SU-DHL-6 (cell line): ENCODE results near the gene IRAK2.
"Not testable (repeated sequence)": the region's sequence is repeated elsewhere in the genome, so short reads cannot be mapped to it uniquely, and the experiment has no call there.

Experiments used
- H2AFZ ChIP-seq: fragments of 200-600 bp; sonication (generic); 2 replicates; pipeline ENCODE4 v1.6.1; 2014; ENCODE audit warnings: low read depth, mild to moderate bottlenecking, moderate library complexity, mixed read lengths, antibody characterized with exemption, low read length; ENCODE audit not compliant: severe bottlenecking
- H3F3A ChIP-seq: fragments of 200-600 bp; shearing (Covaris generic); 2 replicates; pipeline ENCODE4 v1.6.0; 2016; ENCODE audit warnings: antibody characterized with exemption, mild to moderate bottlenecking; ENCODE audit not compliant: insufficient read depth
- H3K27ac ChIP-seq: fragments of 200-600 bp; sonication (generic); 2 replicates; pipeline ENCODE4 v1.5.1; 2016; ENCODE audit warnings: low read depth, mild to moderate bottlenecking, low read length, moderate library complexity, mixed read lengths
- H3K27me3 ChIP-seq: fragments of 200-600 bp; sonication (generic), shearing (Covaris generic); 2 replicates; pipeline ENCODE4 v1.6.0; 2014; ENCODE audit warnings: mild to moderate bottlenecking, low read length
- H3K36me3 ChIP-seq: fragments of 200-600 bp; sonication (generic); 2 replicates; pipeline ENCODE4 v1.6.1; 2014; ENCODE audit warnings: mild to moderate bottlenecking, low read length, mixed read lengths
- H3K4me2 ChIP-seq: fragments of 300-600, 200-600 bp; shearing (Covaris generic), sonication (generic); 2 replicates; pipeline ENCODE4 v1.6.0; 2014; ENCODE audit warnings: low read length, low read depth, mild to moderate bottlenecking; ENCODE audit not compliant: poor library complexity, severe bottlenecking
- H3K4me3 ChIP-seq: fragments of 200-600 bp; sonication (generic); 2 replicates; pipeline ENCODE4 v1.5.1; 2014; ENCODE audit warnings: antibody characterized with exemption, low read length, mild to moderate bottlenecking, mixed read lengths; ENCODE audit not compliant: insufficient read depth, poor library complexity, severe bottlenecking
- H3K79me2 ChIP-seq: fragments of 200-600 bp; sonication (generic); 2 replicates; pipeline ENCODE4 v1.6.1; 2014; ENCODE audit warnings: mild to moderate bottlenecking, low read length, moderate library complexity; ENCODE audit not compliant: insufficient read depth
- H3K9ac ChIP-seq: fragments of 200-600 bp; sonication (generic); 2 replicates; pipeline ENCODE4 v1.7.0; 2014; ENCODE audit warnings: mild to moderate bottlenecking, low read length
- H3K9me2 ChIP-seq: fragments of 200-600 bp; sonication (generic); replicated peaks from 2 replicates; pipeline ENCODE4 v1.6.1; 2014; ENCODE audit warnings: low read length; ENCODE audit not compliant: insufficient read depth
- H3K9me3 ChIP-seq: fragments of 200-600 bp; sonication (generic); 2 replicates; pipeline ENCODE4 v1.6.1; 2014; ENCODE audit warnings: low read length, mixed read lengths; ENCODE audit not compliant: insufficient read depth
- H4K20me1 ChIP-seq: fragments of 200-600 bp; sonication (generic); 2 replicates; pipeline ENCODE4 v1.6.1; 2014; ENCODE audit warnings: low read depth, mild to moderate bottlenecking, antibody characterized with exemption, low read length, moderate library complexity, mixed read lengths
- CTCF ChIP-seq: fragments of 200-600 bp; sonication (generic); IDR thresholded peaks from one replicate; pipeline ENCODE4 v1.5.1; 2017; ENCODE audit warnings: antibody characterized with exemption, mild to moderate bottlenecking, low read length, moderate library complexity; ENCODE audit not compliant: insufficient read depth, poor library complexity, severe bottlenecking
- EZH2phosphoT487 ChIP-seq: fragments of 200-600 bp; sonication (generic), shearing (Covaris generic); conservative IDR thresholded peaks from 2 replicates; pipeline ENCODE4 v1.6.1; 2018; ENCODE audit warnings: mild to moderate bottlenecking, antibody characterized with exemption, low read length, moderate library complexity, mixed read lengths

The IRAK2 gene

GRCh38 chr3:10265833-10266232 lies 101.1 kb downstream of the IRAK2 start:
- peaks cover 90% of the 10 kb centered on the region for H3K79me2 ChIP-seq
- peaks cover 3% of the 10 kb centered on the region; the same call in 1 of the 2 replicates for H4K20me1 ChIP-seq
- H2AFZ ChIP-seq: no peak overlapping the region
- H3K36me3 ChIP-seq: peaks cover 34% of the 10 kb centered on the region; the same call in 1 of the 2 replicates
- H3K4me2 ChIP-seq: no peak overlapping the region
- 0 out of 2 replicates have a peak, but pooled peaks cover 3% of the 10 kb centered on the region for H3F3A ChIP-seq
- H3K9ac ChIP-seq: no peak overlapping the region
- H3K4me3 ChIP-seq: no peak overlapping the region
- no peak overlapping the region for H3K27ac ChIP-seq
- H3K9me3 ChIP-seq: no peaks in the 10 kb centered on the region
- H3K9me2 ChIP-seq: no peaks in the 10 kb centered on the region
- TF ChIP-seq EZH2phosphoT487 (no peak), CTCF (no peak)
- no peaks in the 10 kb centered on the region for H3K27me3 ChIP-seq

- H3K36me3 ChIP-seq: peaks cover 36% of the 10 kb centered on the region
Observed at GRCh38 chr3:10266936-10267335, 102.2 kb downstream of the IRAK2 start.

GRCh38 chr3:10268116-10268515 lies 103.4 kb downstream of the IRAK2 start:
- Histone ChIP-seq H3K27me3 (no peaks in the 10 kb centered on the region), H3K9me2 (no peaks in the 10 kb centered on the region), H3K27ac (no peak overlapping the region), H3K4me2 (no peak overlapping the region), H3K36me3 (peaks cover 33% of the 10 kb centered on the region), H3K79me2 (peaks cover 92% of the 10 kb centered on the region), H3F3A (0 out of 2 replicates have a peak, but pooled peaks cover 3% of the 10 kb centered on the region), H3K9ac (no peak overlapping the region), H4K20me1 (peaks cover 6% of the 10 kb centered on the region; the same call in 1 of the 2 replicates), H3K4me3 (no peak overlapping the region), H2AFZ (no peak overlapping the region), H3K9me3 (no peaks in the 10 kb centered on the region)
- TF ChIP-seq CTCF (no peak), EZH2phosphoT487 (no peak)

More at GRCh38 chr3:10266936-10267335, 102.2 kb downstream of the IRAK2 start:
- H3K27ac ChIP-seq, H4K20me1 ChIP-seq, H3F3A ChIP-seq, H2AFZ ChIP-seq, H3K9ac ChIP-seq, H3K4me2 ChIP-seq, H3K27me3 ChIP-seq, H3K4me3 ChIP-seq, H3K9me3 ChIP-seq, H3K9me2 ChIP-seq: not testable (repeated sequence)
- H3K79me2 ChIP-seq: peaks cover 92% of the 10 kb centered on the region

GRCh38 chr3:10268930-10269329 lies 104.2 kb downstream of the IRAK2 start:
- Histone ChIP-seq H3K36me3 (peaks cover 35% of the 10 kb centered on the region), H3F3A (0 out of 2 replicates have a peak, but pooled peaks cover 3% of the 10 kb centered on the region), H3K4me3 (no peak overlapping the region), H3K27me3 (no peaks in the 10 kb centered on the region), H3K9ac (no peak overlapping the region), H3K27ac (no peak overlapping the region), H3K4me2 (no peak overlapping the region), H3K9me3 (no peaks in the 10 kb centered on the region), H3K9me2 (no peaks in the 10 kb centered on the region), H3K79me2 (peaks cover 93% of the 10 kb centered on the region), H2AFZ (no peak overlapping the region), H4K20me1 (peaks cover 13% of the 10 kb centered on the region; the same call in 1 of the 2 replicates)
- TF ChIP-seq CTCF (no peak), EZH2phosphoT487 (no peak)
